ENCODE results near the gene NEXN.

NEXN gene

GRCh38 chr1:77940921-77941570 is 52.6 kb downstream of the NEXN start:
- no peak for DNase-seq (ENCODE audit: extremely low read depth, low read depth)
- H3K4me3 ChIP-seq (replicated peaks; ENCODE audit: low read depth, low read length), result no peak overlapping the region
- no peak for TF ChIP-seq CTCF (IDR thresholded peaks at IDR 0.05; ENCODE audit: low read depth, low read length, missing control alignments)

- no peak overlapping the region for H3K4me3 ChIP-seq (replicated peaks; ENCODE audit: low read depth, low read length)
- TF ChIP-seq CTCF (IDR thresholded peaks at IDR 0.05; ENCODE audit: low read depth, low read length, missing control alignments), result no peak
- DNase-seq (ENCODE audit: extremely low read depth, low read depth), result no peak
Observed at GRCh38 chr1:77942400-77943140, 54.1 kb downstream of the NEXN start.

GRCh38 chr1:77945345-77945744 is 56.9 kb downstream of the NEXN start:
- no peak overlapping the region for H3K4me3 ChIP-seq (replicated peaks; ENCODE audit: low read depth, low read length)
- no peak for TF ChIP-seq CTCF (IDR thresholded peaks at IDR 0.05; ENCODE audit: low read depth, low read length, missing control alignments)
- no peak for DNase-seq (ENCODE audit: extremely low read depth, low read depth)

- TF ChIP-seq CTCF (IDR thresholded peaks at IDR 0.05; ENCODE audit: low read depth, low read length, missing control alignments), result peak; percentile 27
- H3K4me3 ChIP-seq (replicated peaks; ENCODE audit: low read depth, low read length), result no peak overlapping the region
- peak; percentile 22 for DNase-seq (ENCODE audit: extremely low read depth, low read depth)
Observed at GRCh38 chr1:77948841-77949424, 60.5 kb downstream of the NEXN start.

GRCh38 chr1:77950873-77951272 is 62.4 kb downstream of the NEXN start:
- no peak overlapping the region for H3K4me3 ChIP-seq (replicated peaks; ENCODE audit: low read depth, low read length)
- DNase-seq (ENCODE audit: extremely low read depth, low read depth), result no peak

GRCh38 chr1:77951328-77951727 is 62.9 kb downstream of the NEXN start:
- DNase-seq (ENCODE audit: extremely low read depth, low read depth), result no peak
- no peak for TF ChIP-seq CTCF (IDR thresholded peaks at IDR 0.05; ENCODE audit: low read depth, low read length, missing control alignments)

More at GRCh38 chr1:77950873-77951272, 62.4 kb downstream of the NEXN start:
- TF ChIP-seq CTCF (IDR thresholded peaks at IDR 0.05; ENCODE audit: low read depth, low read length, missing control alignments), result no peak

More at GRCh38 chr1:77951328-77951727, 62.9 kb downstream of the NEXN start:
- no peak overlapping the region for H3K4me3 ChIP-seq (replicated peaks; ENCODE audit: low read depth, low read length)
